CD4-positive, alpha-beta T cell treated with Interferon alpha-2 for 1 hour (primary cell): ENCODE measurements around the gene ASXL1.
A peak's percentile ranks its signal among the peaks of the same experiment; 100 is the strongest.
"Not testable (repeated sequence)": the region's sequence is repeated elsewhere in the genome, so short reads cannot be mapped to it uniquely, and the experiment has no call there.

ENCODE experiments used
- DNase-seq, 2 donors: peaks; one replicate each; pipeline ENCODE4 v3.0.0-alpha.2; 2020 to 2022

The ASXL1 gene

DNA sequence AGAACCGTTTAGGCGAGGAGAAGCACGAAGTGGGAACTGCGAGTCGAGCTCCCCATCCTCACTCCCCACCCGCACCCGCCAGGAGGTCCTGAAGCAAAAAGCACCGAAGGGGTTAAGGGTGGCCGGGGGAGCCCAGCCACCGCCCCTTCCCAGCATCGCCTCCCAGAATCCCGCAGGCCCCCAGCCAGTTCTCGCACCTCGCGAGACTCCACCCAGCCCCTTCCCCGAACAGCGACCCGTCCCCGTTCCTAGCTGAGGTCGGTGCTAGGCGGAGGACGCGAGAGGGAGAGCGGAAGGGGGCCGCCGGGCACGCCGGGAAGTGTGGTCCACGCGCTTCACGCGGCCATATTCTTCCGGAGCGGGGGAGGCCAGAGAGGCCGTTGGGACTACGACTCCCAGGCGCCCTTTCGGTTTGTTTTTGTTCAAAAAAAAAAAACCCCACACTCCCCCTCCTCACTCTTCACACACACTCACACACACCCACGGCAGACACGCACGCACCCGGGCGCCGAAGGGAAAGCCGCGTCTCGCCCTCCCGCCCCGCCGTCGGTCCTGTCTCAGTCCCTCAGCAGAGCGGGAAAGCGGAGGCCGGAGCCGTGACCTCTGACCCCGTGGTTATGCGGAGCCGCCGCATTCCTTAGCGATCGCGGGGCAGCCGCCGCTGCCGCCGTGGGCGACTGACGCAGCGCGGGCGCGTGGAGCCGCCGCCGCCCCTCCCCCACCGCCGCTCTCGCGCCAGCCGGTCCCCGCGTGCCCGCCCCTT, at the start of gene ASXL1:
Gene ASXL1, plus strand, starts transcription at position 463 of the 763 bp plus-strand sequence. CDS start 445 bp downstream, outside the sequence.
- DNase-seq = peak; percentile 96 to 97

- DNase-seq = no peak
These were observed 45.3 kb upstream of the ASXL1 start for GRCh38 chr20:32312718-32313424.

DNA sequence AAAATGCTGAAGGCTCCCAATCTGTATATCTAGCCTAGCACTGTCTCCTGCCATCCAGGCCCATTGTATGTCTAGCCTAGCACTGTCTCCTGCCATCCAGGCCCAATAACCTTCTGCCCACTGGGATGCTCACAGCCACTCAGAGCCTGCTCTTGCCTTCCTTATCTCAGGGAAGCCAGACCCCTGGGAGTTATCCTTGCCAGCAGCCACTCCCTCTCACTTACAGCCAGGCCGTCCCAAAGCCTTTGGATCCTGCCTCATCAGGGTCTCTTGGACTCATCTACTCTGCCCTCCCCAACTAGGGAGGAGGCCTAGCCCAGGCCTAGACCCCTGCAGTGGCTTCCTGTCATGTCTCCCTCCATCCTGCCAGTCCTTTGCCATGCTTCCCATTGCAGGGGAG, 43.4 kb upstream of the ASXL1 start:
- no peak for DNase-seq

DNA sequence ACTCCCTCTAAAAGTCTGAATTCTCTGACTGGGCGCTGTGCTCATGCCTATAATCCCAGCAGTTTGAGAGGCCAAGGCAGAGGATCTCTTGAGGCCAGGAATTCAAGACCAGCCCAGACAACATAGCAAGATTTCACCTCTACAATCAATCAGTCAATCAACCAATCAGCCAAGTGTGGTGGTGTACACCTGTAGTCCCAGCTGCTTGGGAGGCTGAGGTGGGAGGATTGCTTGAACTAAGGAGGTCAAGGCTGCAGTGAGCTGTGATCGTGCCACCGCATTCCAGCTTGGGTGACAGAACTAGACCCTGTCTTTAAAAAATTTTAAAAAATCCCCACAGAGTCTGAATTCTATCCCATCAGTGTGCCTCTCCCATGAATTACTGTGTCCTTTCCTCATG, 42.7 kb upstream of the ASXL1 start:
- DNase-seq = no peak

DNA sequence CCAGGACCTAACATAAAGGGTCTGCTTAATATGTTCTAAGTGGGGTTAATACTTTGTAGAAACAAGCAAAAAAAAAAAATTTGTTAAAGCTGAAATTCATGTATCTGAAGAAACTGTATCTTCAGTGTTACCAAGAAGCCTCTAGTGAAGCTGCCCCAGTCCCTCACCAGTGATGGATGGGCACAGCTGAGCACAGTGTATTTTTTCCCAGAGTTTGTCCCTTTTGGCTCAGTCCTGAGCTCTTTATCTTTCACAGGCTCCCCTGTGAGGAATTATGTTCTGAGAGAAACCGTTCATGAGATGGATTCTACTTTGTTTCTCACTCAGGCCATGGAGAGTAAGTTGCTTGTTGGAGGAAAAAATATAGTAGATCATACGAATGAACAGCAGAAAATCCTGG, 42.2 kb upstream of the ASXL1 start:
- no peak for DNase-seq

GRCh38 chr20:32316667-32317066, 41.5 kb upstream of the ASXL1 start:
- DNase-seq = no peak

- DNase-seq = peak in 1 of 2 donors; percentile 19
These were observed 39.0 kb upstream of the ASXL1 start for GRCh38 chr20:32319100-32319499.

DNA sequence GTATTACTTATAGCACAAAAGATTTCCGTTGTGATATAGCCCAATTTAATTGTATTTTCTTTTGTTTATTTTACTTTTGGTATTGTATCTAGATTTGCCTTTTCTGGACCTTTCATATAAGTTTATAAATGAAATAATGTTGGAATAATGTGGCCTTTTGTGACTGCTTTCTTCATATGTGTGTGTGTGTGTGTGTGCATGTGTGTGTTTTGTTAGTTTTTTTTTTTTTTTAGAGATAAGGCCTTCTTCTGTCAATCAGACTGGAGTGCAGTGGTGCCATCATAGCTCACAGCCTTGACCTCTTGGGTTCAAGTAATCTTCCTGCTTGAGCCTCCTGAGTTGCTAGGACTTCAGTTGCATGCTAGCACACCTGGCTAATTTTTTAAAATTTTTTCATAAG, 37.8 kb upstream of the ASXL1 start:
- no peak for DNase-seq

- DNase-seq = no peak
These were observed 36.7 kb upstream of the ASXL1 start for GRCh38 chr20:32321390-32321789.

GRCh38 chr20:32322260-32322659, 35.9 kb upstream of the ASXL1 start:
- DNase-seq = not testable (repeated sequence)

DNA sequence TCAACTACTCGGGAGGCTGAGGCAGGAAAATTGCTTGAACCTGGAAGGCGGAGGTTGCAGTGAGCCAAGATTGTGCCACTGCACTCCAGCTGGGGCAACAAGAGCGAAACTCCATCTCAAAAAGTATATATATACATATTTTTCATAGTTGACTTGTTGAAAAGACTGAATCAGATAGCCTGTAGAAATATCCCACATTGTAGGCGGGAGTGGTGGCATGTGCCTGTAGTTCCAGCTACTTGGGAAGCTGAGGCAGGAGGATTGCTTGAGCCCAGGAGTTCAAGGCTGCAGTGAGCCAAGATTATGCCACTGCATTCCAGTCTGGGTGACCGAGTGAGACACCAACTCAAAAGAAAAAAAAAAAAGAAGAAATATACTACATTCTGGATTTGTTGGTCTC, 34.4 kb upstream of the ASXL1 start:
- not testable (repeated sequence) for DNase-seq

DNA sequence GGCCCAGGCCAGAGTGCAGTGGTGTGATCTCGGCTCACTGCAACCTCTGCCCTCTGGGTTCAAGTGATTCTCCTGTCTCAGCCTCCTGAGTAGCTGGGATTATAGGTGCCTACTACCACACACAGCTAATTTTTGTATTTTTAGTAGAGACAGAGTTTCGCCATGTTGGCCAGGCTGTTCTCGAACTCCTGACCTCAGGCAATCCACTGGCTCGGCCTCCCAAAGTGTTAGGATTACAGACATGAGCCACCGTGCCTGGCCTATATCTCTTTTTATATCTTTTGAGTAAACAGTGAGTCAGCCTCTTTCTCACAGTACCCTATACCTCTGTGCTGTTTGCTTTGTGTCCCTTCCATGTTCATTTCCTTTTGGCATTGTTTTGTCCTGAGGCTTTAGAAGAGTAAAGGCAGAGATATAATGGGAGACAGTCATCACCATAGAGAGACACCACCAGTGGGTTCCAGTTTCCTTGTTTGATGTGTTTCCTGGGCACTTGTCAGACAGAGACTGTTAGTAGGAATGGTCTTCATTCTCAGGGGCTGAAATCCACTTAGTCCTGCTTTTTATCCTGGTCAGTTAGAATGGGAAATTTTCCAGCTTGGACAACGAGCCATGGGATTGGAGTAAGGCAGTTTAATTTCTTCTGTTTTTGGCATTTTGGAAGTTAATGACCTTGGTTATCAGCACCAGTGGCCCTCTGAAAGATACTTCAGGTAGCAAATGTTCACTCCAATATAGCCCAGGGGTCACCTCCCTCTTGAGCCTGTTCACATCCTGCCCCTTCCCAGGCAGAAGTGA, 32.2 kb upstream of the ASXL1 start:
- DNase-seq = no peak

DNA sequence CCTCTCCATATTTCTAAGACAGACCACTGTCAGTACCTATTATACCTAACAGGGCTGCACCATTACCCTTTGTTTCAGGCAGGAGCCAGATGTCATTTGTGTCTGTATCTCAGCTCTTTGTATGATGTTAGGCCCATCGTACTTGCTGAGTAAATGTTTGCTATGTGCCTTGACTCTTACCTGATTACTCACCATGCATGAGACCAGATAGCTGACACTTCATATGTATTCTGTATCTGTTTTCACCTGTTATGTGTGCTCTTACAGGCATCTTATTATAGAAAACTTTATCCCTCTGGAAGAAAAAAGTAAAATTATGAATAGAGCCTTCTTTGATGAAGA, 31.7 kb upstream of the ASXL1 start:
- DNase-seq = no peak

DNA sequence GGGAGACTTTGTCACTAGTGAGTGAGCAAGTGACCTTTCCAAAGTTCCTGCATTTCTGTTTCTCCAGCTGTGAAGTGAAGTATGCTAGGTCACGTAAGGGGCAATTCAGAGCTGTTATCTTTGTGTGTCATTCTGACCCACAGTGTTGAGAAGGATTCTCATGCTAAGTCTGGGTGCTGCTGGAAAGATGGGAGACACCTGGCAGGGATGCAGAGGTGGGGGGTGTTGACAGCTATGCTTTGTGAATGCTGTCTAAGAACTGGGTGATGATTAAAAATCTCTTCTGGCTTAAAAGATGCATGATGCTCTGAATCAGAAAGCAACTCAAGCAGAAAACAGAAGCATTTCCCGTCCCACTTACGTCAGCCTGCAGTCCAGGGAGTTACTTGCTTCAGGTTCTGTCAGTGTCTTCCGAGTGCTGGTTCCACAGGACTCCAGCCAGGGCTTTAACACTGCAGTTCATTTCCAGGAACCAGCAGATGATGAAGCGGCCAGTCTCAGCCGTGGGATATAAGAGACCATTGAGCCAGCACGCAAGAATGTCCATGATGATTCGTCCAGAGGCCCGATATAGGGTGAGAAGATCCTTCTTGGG, 30.9 kb upstream of the ASXL1 start:
- no peak for DNase-seq

DNA sequence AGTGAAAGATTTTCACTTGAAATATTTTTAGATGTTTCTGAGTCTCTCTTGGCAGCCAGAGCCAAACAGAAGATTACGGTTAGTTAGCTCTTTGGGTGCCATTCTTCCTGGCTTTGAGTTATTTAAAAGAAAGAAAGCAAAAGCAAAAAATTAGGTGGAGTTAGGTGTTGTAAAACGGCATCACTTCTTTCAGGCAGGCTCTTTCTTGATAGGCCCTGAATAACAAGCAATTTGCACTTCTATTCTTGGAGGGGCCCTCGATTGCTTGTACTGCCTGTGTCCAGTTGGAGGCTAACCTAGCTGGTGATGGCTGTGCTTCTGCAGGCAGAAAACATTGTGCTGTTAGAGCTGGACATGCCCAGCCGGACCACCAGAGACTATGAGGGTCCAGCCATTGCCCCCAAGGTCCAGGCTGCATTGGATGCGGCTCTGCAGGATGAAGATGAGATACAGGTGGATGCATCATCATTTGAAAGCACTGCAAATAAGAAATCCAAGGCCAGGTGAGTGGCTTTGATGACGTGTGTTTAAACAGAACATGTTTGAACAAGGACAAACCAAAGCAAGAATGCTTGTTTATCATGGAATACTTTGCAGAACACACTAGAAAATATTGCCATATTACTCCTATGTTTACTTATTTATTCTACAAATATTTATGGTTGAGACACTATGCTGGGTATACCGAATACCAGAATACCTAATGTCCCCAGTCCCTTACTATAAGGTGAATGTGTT, 28.1 kb upstream of the ASXL1 start:
- no peak for DNase-seq

DNA sequence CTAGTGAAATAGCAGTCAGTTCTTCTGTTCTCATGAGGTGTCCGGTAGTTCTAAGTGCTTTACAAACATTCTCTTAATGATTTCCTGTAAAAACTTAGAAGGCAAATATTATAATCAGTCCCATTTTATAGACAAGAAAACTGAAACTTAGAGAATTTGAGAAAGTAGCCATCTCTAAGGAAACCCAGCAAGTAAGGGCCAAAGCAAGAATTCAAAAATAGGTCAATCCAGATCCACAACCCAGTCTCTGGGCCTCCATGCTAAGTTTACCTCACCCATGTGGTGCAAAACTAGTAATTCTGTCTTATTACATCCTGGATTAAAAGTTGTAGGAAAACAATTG, 27.6 kb upstream of the ASXL1 start:
- DNase-seq = no peak

DNA sequence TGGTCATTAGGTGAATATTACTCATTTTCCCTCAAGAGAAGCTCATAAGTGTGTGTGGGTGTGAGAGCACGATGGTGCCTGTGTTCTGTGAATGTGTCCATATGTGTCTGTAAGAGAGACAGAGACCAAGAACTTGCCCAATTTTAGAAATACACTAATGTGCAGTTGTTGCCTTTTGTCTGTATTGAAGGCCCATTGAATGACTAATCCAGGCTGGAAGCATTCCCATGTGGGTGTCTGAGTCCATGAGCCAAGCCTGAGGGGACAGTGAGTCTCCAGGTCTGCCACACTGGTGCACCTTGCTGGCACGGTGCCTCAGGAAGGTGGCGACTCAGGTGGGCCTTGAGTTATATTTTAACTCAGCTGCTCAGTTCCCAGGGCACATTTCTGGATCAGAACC, 25.5 kb upstream of the ASXL1 start:
- DNase-seq = no peak

- DNase-seq = peak in 1 of 2 donors; percentile 12
These were observed 24.7 kb upstream of the ASXL1 start for GRCh38 chr20:32333181-32333987.

- DNase-seq = peak; percentile 35 to 57
These were observed 23.9 kb upstream of the ASXL1 start for GRCh38 chr20:32333988-32334885.

- peak in 1 of 2 donors; percentile 44 for DNase-seq
These were observed 21.2 kb upstream of the ASXL1 start for GRCh38 chr20:32336918-32337347.
